Panc1 (cell line): Measurements from ENCODE around the gene BBS9. TPM values are rescaled to one million over a fixed set of nuclear protein-coding genes. Genes with fewer than 3 reads are reported as not detected.

ENCODE experiments used
- ATAC-seq: fragments of 200-7000 bp; cut with Tn5 transposase; 2 replicates; pipeline ENCODE4 v1.9.1; 2020; ENCODE audit warnings: mild to moderate bottlenecking, moderate library complexity
- BruUV-seq: library from RNA; stranded (reverse); fragments of 400-500 nt; replicated peaks from 2 replicates; lab custom pipeline; 2021; lab: Mats Ljungman, UMichigan
- CTCF ChIA-PET: fragments of 300-600 bp; sonication (Branson Sonifier 250); formaldehyde crosslinking; loops from one replicate; lab custom pipeline; 2022; ENCODE audit warnings: antibody characterized with exemption; lab: Charles Lee
- POLR2A ChIA-PET: fragments of 300-600 bp; sonication (Branson Sonifier 250); formaldehyde crosslinking; loops from one replicate; lab custom pipeline; 2022; ENCODE audit warnings: antibody characterized with exemption; lab: Charles Lee
- DNase-seq: peaks from one replicate; pipeline ENCODE4 v3.0.0-alpha.2; 2010; ENCODE audit warnings: low read depth, low spot score
- H3K27ac ChIP-seq: 2 replicates; pipeline ENCODE4 v1.5.1; 2011; ENCODE audit warnings: mild to moderate bottlenecking, low read length, inconsistent platforms
- H3K27me3 ChIP-seq: fragments of 200-500 bp; sonication (Bioruptor generic); 2 replicates; pipeline ENCODE4 v1.6.0; 2014; ENCODE audit warnings: low read length, inconsistent platforms; ENCODE audit not compliant: control insufficient read depth, insufficient read depth
- H3K36me3 ChIP-seq: fragments of 200-500 bp; sonication (Bioruptor generic); 2 replicates; pipeline ENCODE4 v1.5.1; 2014; ENCODE audit warnings: inconsistent platforms, mild to moderate bottlenecking, low read length, moderate library complexity; ENCODE audit not compliant: control insufficient read depth, insufficient read depth
- H3K4me1 ChIP-seq: 2 replicates; pipeline ENCODE4 v1.5.1; 2011; ENCODE audit warnings: inconsistent platforms, mild to moderate bottlenecking, low read length, moderate library complexity; ENCODE audit not compliant: control insufficient read depth, insufficient read depth
- H3K4me3 ChIP-seq, 2 experiments: 2 replicates each; pipeline ENCODE4 v1.5.1; 2011 to 2012; ENCODE audit warnings: low read depth in 2 of 2, low read length in 2 of 2, mild to moderate bottlenecking in 2 of 2, inconsistent platforms in 1 of 2, moderate library complexity in 1 of 2
- H3K9me3 ChIP-seq: fragments of 200-500 bp; sonication (Bioruptor generic); 2 replicates; pipeline ENCODE4 v1.5.1; 2014; ENCODE audit warnings: low read depth, mild to moderate bottlenecking, inconsistent platforms, low read length, moderate library complexity; ENCODE audit not compliant: control insufficient read depth, insufficient read depth
- POLR2AphosphoS5 ChIP-seq: IDR thresholded peaks from 2 replicates; pipeline ENCODE4 v1.6.1; 2012; ENCODE audit warnings: mild to moderate bottlenecking, low read depth, low read length, moderate library complexity
- REST ChIP-seq, 2 experiments: IDR thresholded peaks; 2 replicates each; pipeline ENCODE4 v1.6.1; 2011 to 2012; ENCODE audit warnings: low read depth in 2 of 2, control low read depth in 1 of 2, low read length in 1 of 2, mild to moderate bottlenecking in 1 of 2, moderate library complexity in 1 of 2; ENCODE audit not compliant: insufficient read depth in 1 of 2
- SIN3A ChIP-seq: IDR thresholded peaks from 2 replicates; pipeline ENCODE4 v1.6.1; 2012; ENCODE audit warnings: low read depth, mild to moderate bottlenecking, low read length, moderate library complexity, borderline replicate concordance; ENCODE audit not compliant: insufficient read depth
- TCF7L2 ChIP-seq: IDR thresholded peaks from 2 replicates; pipeline ENCODE4 v1.6.1; 2011; ENCODE audit warnings: mild to moderate bottlenecking, low read depth, low read length, inconsistent platforms
- in situ Hi-C: cut with HindIII; loops from 2 replicates; pipeline ENCODE4 v1.10.0; 2016; ENCODE audit warnings: low sequenced_read_pairs, low pct_unique_long_range_greater_than_20kb
- intact Hi-C: fragments of 100-400 bp; cut with micrococcal nuclease; formaldehyde crosslinking; loops from one replicate; pipeline ENCODE4 v1.10.0; 2022; ENCODE audit not compliant: unreplicated experiment
- total RNA-seq: library from RNA; stranded (reverse); gene quantifications from one replicate; pipeline ENCODE4 v1.2.1, GENCODE V29; 2021; ENCODE audit not compliant: unreplicated experiment
- TF ChIP-seq, protein P1 (sequence below): fragments of 450-650 bp; IDR thresholded peaks from 2 replicates; pipeline ENCODE4 v1.5.1; 2017; ENCODE audit warnings: mild to moderate bottlenecking

BBS9 gene
- total RNA-seq, 1 experiment from 2014 or later, result 6.9 TPM

DNA sequence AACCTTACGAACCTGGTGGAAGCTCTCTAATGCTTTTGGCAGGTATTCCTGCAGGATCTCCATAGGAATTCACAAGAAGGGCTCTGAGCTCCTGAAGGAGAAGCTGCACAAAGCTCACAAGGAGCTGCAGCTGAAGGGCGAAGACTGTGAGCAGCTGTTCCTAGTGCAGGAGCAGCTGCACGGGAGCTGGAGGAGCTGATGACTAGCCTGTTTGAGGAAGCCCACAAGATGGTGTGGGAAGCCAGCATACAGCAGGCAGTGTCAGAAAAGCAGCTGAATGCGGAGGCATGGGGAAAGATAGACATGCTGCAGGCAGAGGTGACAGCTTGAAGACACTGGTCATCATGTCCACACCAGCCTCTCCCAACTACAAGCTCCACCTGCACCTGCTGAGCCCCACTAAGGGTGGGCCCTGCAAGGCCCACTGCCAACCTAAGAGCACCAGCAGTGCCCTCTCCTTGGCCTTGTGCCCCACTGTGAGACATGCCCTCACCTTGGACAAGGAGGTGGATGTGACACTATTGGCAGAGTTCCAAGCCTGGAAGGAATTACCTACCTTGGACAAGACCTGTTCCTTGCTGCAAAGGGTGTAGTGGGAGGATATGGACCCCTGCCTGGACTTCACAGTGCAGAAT lies 250.6 kb downstream of the BBS9 start:
- in situ Hi-C loops, result no loop called here
- TF ChIP-seq TCF7L2, result no peak
- Histone ChIP-seq H3K4me1 (no peaks in the 10 kb centered on the region), H3K27ac (no peak overlapping the region), H3K9me3 (no peaks in the 10 kb centered on the region), H3K4me3 (no peak overlapping the region), H3K27me3 (no peaks in the 10 kb centered on the region), H3K36me3 (no peaks in the 10 kb centered on the region)
- ATAC-seq (no peak), DNase-seq (no peak)
- no TSS peak for BruUV-seq
- CTCF ChIA-PET, result no interaction called here
- intact Hi-C loops, result no loop called here
- POLR2A ChIA-PET, result no interaction called here

DNA sequence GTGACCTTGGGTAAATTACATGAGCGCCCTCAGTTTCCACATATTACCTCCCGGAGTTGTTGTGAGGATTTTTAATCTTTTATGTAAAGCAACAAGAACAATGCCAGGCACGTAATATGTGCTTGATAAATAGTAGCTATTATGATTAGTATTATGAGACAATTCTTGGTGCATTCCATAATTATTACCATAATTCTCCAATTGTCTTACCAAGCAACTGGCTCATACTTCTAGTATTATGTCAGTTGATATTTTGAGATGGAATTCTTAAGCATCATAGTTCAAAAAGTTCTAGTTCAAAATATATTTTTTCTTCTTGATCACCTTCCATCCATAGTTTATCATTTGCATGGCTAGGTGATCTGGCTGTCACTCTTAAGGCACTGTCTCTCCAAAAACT lies 259.0 kb downstream of the BBS9 start:
- intact Hi-C loops (no loop called here), in situ Hi-C loops (no loop called here)
- POLR2A ChIA-PET, result no interaction called here
- Histone ChIP-seq H3K9me3 (no peaks in the 10 kb centered on the region), H3K36me3 (no peaks in the 10 kb centered on the region), H3K27ac (no peak overlapping the region), H3K27me3 (no peaks in the 10 kb centered on the region), H3K4me1 (no peaks in the 10 kb centered on the region), H3K4me3 (no peak overlapping the region)
- CTCF ChIA-PET, result no interaction called here
- DNase-seq, result no peak
- ATAC-seq, result no peak
- TF ChIP-seq SIN3A (no peak), TCF7L2 (no peak), REST (IDR thresholded peaks at IDR 0.05; ENCODE audit: insufficient read depth in 1 of 2, low read depth in 2 of 2, low read length in 1 of 2) (no peak)
- no TSS peak for BruUV-seq

GRCh38 chr7:33392148-33392547 lies 262.8 kb downstream of the BBS9 start:
- Histone ChIP-seq H3K9me3 (no peaks in the 10 kb centered on the region), H3K27me3 (no peaks in the 10 kb centered on the region), H3K27ac (no peak overlapping the region), H3K4me3 (no peak overlapping the region), H3K36me3 (no peaks in the 10 kb centered on the region), H3K4me1 (no peaks in the 10 kb centered on the region)
- intact Hi-C loops, result no loop called here
- TF ChIP-seq TCF7L2 (no peak), SIN3A (no peak), REST (IDR thresholded peaks at IDR 0.05; ENCODE audit: insufficient read depth in 1 of 2, low read depth in 2 of 2, low read length in 1 of 2) (no peak), POLR2AphosphoS5 (no peak)
- TF ChIP-seq, protein P1, sequence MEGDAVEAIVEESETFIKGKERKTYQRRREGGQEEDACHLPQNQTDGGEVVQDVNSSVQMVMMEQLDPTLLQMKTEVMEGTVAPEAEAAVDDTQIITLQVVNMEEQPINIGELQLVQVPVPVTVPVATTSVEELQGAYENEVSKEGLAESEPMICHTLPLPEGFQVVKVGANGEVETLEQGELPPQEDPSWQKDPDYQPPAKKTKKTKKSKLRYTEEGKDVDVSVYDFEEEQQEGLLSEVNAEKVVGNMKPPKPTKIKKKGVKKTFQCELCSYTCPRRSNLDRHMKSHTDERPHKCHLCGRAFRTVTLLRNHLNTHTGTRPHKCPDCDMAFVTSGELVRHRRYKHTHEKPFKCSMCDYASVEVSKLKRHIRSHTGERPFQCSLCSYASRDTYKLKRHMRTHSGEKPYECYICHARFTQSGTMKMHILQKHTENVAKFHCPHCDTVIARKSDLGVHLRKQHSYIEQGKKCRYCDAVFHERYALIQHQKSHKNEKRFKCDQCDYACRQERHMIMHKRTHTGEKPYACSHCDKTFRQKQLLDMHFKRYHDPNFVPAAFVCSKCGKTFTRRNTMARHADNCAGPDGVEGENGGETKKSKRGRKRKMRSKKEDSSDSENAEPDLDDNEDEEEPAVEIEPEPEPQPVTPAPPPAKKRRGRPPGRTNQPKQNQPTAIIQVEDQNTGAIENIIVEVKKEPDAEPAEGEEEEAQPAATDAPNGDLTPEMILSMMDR, result no peak
- DNase-seq (no peak), ATAC-seq (no peak)
- no TSS peak for BruUV-seq
- CTCF ChIA-PET, result no interaction called here
- in situ Hi-C loops, result no loop called here
- POLR2A ChIA-PET, result no interaction called here
